Lower lobe of right lung (tissue), 2 donors: ENCODE results near the gene UBE2K. TPM values are rescaled to one million over a fixed set of nuclear protein-coding genes. Genes with fewer than 3 reads are reported as not detected.
A peak's percentile ranks its signal among the peaks of the same experiment; 100 is the strongest.
"Not testable (repeated sequence)": the region's sequence is repeated elsewhere in the genome, so short reads cannot be mapped to it uniquely, and the experiment has no call there.

Source experiments
- ATAC-seq, 2 donors: fragments of 200-7000 bp; cut with Tn5 transposase; one replicate each; pipeline ENCODE4 v1.9.1; 2020 to 2022; ENCODE audit warnings: mild to moderate bottlenecking in 2 of 2, moderate library complexity in 2 of 2
- DNase-seq: peaks from one replicate; pipeline ENCODE4 v3.0.0-alpha.2; 2020
- H3K27ac ChIP-seq: fragments of 200-600 bp; one replicate; pipeline ENCODE4 v1.8.0; 2022
- H3K27me3 ChIP-seq: fragments of 200-600 bp; one replicate; pipeline ENCODE4 v1.8.0; 2022; ENCODE audit warnings: low read depth
- H3K36me3 ChIP-seq: fragments of 200-600 bp; one replicate; pipeline ENCODE4 v1.8.0; 2022; ENCODE audit warnings: mild to moderate bottlenecking
- H3K4me1 ChIP-seq: fragments of 200-600 bp; one replicate; pipeline ENCODE4 v1.8.0; 2022
- H3K4me3 ChIP-seq: fragments of 200-600 bp; one replicate; pipeline ENCODE4 v1.8.0; 2022; ENCODE audit warnings: mild to moderate bottlenecking
- H3K9me3 ChIP-seq: fragments of 200-600 bp; one replicate; pipeline ENCODE4 v1.8.0; 2022
- intact Hi-C: fragments of 100-400 bp; cut with DNase I; formaldehyde crosslinking; loops from one replicate; pipeline ENCODE4 v1.11.0; 2022
- total RNA-seq: library from RNA; stranded (reverse); fragmentation: NEBNext Ultra II Directional; extraction: Animal tissue kit (Norgen Biotek cat#: 25700); gene quantifications from one replicate; pipeline ENCODE4 v1.2.1, GENCODE V29; 2021
- TF ChIP-seq, protein P1 (sequence below): fragments of 200-600 bp; IDR thresholded peaks from one replicate; pipeline ENCODE4 v1.8.0; 2022; ENCODE audit warnings: antibody characterized with exemption, mild to moderate bottlenecking
- donor health status: DM: no; HTN: yes; CAD: no; lungs with severe emphysema.

Gene UBE2K
- total RNA-seq, 1 donor from 2014 or later = 54.3 TPM

DNA sequence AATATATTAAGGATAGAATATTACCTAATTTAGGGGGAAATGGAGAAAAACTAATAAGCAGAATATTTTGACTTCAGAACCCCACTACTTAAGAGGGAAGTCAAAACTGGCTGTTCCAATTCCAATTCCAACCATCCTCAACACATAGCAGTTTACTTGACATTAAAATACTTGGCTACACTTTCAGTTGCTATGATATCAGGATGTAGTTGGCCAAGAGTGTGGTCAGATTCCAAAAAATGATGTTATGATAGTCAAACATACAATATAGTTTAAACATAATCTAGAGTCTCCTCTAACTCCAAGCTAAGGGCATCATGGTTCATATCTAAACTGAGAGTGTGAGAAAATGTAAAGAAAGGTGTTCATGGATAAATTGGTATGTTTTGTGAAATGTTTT lies 42.7 kb upstream of the UBE2K start:
- H3K36me3 ChIP-seq = no peaks in the 10 kb centered on the region

GRCh38 chr4:39655876-39656275 lies 42.1 kb upstream of the UBE2K start:
- H3K27ac ChIP-seq = peak overlapping the region; percentile 32

More for the DNA sequence above, 42.7 kb upstream of the UBE2K start:
- DNase-seq (no peak), ATAC-seq (no peak)
- no peaks in the 10 kb centered on the region for H3K9me3 ChIP-seq
- H3K27ac ChIP-seq = peak overlapping the region; percentile 32
- TF ChIP-seq, protein P1, sequence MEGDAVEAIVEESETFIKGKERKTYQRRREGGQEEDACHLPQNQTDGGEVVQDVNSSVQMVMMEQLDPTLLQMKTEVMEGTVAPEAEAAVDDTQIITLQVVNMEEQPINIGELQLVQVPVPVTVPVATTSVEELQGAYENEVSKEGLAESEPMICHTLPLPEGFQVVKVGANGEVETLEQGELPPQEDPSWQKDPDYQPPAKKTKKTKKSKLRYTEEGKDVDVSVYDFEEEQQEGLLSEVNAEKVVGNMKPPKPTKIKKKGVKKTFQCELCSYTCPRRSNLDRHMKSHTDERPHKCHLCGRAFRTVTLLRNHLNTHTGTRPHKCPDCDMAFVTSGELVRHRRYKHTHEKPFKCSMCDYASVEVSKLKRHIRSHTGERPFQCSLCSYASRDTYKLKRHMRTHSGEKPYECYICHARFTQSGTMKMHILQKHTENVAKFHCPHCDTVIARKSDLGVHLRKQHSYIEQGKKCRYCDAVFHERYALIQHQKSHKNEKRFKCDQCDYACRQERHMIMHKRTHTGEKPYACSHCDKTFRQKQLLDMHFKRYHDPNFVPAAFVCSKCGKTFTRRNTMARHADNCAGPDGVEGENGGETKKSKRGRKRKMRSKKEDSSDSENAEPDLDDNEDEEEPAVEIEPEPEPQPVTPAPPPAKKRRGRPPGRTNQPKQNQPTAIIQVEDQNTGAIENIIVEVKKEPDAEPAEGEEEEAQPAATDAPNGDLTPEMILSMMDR = no peak
- H3K4me3 ChIP-seq = no peak overlapping the region
- intact Hi-C loops = no loop called here
- no peaks in the 10 kb centered on the region for H3K27me3 ChIP-seq
- no peaks in the 10 kb centered on the region for H3K4me1 ChIP-seq

GRCh38 chr4:39656638-39657037 lies 41.3 kb upstream of the UBE2K start:
- H3K27ac ChIP-seq, H3K9me3 ChIP-seq, H3K36me3 ChIP-seq, H3K27me3 ChIP-seq, DNase-seq, ATAC-seq, intact Hi-C loops, H3K4me3 ChIP-seq, H3K4me1 ChIP-seq: not testable (repeated sequence)

More at GRCh38 chr4:39655876-39656275, 42.1 kb upstream of the UBE2K start:
- DNase-seq (no peak), ATAC-seq (peak; percentile 35 to 51)
- intact Hi-C loops = no loop called here
- TF ChIP-seq, protein P1 = no peak
- no peak overlapping the region for H3K4me3 ChIP-seq
- no peaks in the 10 kb centered on the region for H3K36me3 ChIP-seq
- H3K9me3 ChIP-seq = no peaks in the 10 kb centered on the region
- no peaks in the 10 kb centered on the region for H3K4me1 ChIP-seq
- no peaks in the 10 kb centered on the region for H3K27me3 ChIP-seq

- ATAC-seq = no peak
- Histone ChIP-seq H3K9me3 (no peaks in the 10 kb centered on the region), H3K27me3 (no peaks in the 10 kb centered on the region), H3K4me3 (no peak overlapping the region), H3K4me1 (no peaks in the 10 kb centered on the region), H3K27ac (no peak overlapping the region), H3K36me3 (no peaks in the 10 kb centered on the region)
- DNase-seq = no peak
- intact Hi-C loops = no loop called here
- TF ChIP-seq, protein P1 = no peak
Observed at GRCh38 chr4:39657465-39657864, 40.5 kb upstream of the UBE2K start.

GRCh38 chr4:39658756-39659155 lies 39.2 kb upstream of the UBE2K start:
- Histone ChIP-seq H3K27me3 (no peaks in the 10 kb centered on the region), H3K36me3 (no peaks in the 10 kb centered on the region), H3K4me1 (no peaks in the 10 kb centered on the region), H3K9me3 (no peaks in the 10 kb centered on the region), H3K4me3 (no peak overlapping the region), H3K27ac (no peak overlapping the region)
- intact Hi-C loops = no loop called here
- TF ChIP-seq, protein P1 = no peak
- DNase-seq (no peak), ATAC-seq (no peak)

DNA sequence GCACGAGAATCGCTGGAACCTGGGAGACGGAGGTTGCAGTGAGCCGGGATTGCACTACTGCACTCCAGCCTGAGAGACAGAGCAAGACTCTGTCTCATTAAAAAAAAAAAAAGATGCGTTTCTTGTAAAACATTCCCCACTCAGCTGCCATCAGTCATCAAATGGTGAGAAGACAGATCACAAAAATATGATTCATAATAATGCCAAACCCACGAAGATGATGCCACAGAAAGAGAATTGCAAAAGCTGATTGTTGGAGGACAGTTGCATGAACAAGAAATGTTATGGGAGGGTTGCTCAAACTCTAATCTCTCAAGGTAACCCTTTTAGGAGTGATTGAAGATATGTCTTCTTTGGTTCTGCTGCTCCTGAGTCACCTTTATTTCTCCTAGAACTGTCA lies 37.9 kb upstream of the UBE2K start:
- ATAC-seq (no peak), DNase-seq (no peak)
- H3K27ac ChIP-seq = no peak overlapping the region

More for the DNA sequence above, 37.9 kb upstream of the UBE2K start:
- Histone ChIP-seq H3K4me3 (no peak overlapping the region), H3K27me3 (no peaks in the 10 kb centered on the region), H3K36me3 (no peaks in the 10 kb centered on the region), H3K9me3 (no peaks in the 10 kb centered on the region), H3K4me1 (no peaks in the 10 kb centered on the region)
- intact Hi-C loops = no loop called here
- TF ChIP-seq, protein P1 = no peak
